ENCODE results near the gene KRTAP5-6.

DNA sequence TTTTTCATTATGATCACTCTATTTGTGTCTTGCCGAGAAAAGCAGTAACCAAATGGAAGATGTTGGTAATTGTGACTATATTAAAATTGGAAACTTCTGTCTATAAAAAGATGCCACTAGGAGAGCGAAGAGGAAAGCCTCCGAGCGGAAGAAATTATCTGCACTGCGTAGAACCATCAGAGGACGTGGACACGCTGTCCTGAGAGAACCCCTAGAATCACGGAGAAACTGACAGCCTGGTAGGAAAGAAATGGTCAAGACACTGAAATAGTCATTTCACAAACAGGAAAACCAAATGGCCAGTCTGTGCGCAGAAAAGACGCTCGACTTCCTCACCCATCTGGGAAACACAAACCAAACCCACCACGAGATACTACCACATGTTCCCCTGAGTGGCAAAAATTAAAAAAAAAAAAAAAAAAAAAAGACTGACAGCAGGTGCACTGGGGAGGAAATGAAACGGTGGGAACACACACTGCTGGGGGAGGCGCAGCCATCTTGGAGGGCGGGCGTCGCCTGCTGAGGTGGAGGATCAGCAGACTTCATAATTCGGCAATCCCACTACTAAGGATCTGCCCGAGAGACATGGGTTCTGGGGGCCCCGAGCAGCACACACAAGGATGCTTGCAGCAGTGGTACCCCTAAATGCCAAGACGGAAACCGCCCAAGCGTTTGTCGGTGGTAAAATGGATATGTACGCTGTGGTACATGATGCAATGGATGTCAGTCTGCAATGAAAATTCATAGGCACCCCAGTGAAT is 32.1 kb downstream of the KRTAP5-6 start:
- TF ChIP-seq CTCF (IDR thresholded peaks at IDR 0.05) (no peak), POLR2A (IDR thresholded peaks at IDR 0.05) (no peak), POLR2AphosphoS5 (IDR thresholded peaks at IDR 0.05) (no peak)
